HTR-8/SVneo (cell line): ENCODE data around the gene PRKG2.
"Not testable (repeated sequence)": the region's sequence is repeated elsewhere in the genome, so short reads cannot be mapped to it uniquely, and the experiment has no call there.

Source experiments
- DNase-seq: peaks from one replicate; pipeline ENCODE4 v3.0.0; 2011; ENCODE audit warnings: low spot score, mixed read lengths; ENCODE audit not compliant: insufficient read length
- FAIRE-seq: peaks from 2 replicates; lab custom pipeline; 2011; peaks lifted over from hg19 to GRCh38; lab: Jason Lieb, UNC

PRKG2 gene

GRCh38 chr4:81164623-81165416 lies 50.2 kb downstream of the PRKG2 start:
- FAIRE-seq (no peak), DNase-seq (no peak)

- FAIRE-seq (no peak), DNase-seq (no peak)
These were observed 50.9 kb downstream of the PRKG2 start for GRCh38 chr4:81164126-81164525.

- DNase-seq: no peak
- no peak for FAIRE-seq
These were observed 52.1 kb downstream of the PRKG2 start for GRCh38 chr4:81162752-81163458.

- FAIRE-seq, DNase-seq: not testable (repeated sequence)
These were observed 61.2 kb downstream of the PRKG2 start for GRCh38 chr4:81153714-81154323.

- no peak for FAIRE-seq
- no peak for DNase-seq
These were observed 61.9 kb downstream of the PRKG2 start for GRCh38 chr4:81152839-81153713.

GRCh38 chr4:81149976-81150375 lies 65.0 kb downstream of the PRKG2 start:
- DNase-seq: no peak
- no peak for FAIRE-seq

- FAIRE-seq (no peak), DNase-seq (no peak)
These were observed 66.4 kb downstream of the PRKG2 start for GRCh38 chr4:81148576-81148975.

- FAIRE-seq: no peak
- no peak for DNase-seq
These were observed 68.6 kb downstream of the PRKG2 start for GRCh38 chr4:81146466-81146865.

GRCh38 chr4:81143183-81143582 lies 71.8 kb downstream of the PRKG2 start:
- DNase-seq: no peak
- no peak for FAIRE-seq

- FAIRE-seq: no peak
- no peak for DNase-seq
These were observed 72.3 kb downstream of the PRKG2 start for GRCh38 chr4:81142744-81143143.

- FAIRE-seq (no peak), DNase-seq (no peak)
These were observed 77.1 kb downstream of the PRKG2 start for GRCh38 chr4:81137894-81138293.

- FAIRE-seq: no peak
- DNase-seq: no peak
These were observed 77.6 kb downstream of the PRKG2 start for GRCh38 chr4:81137446-81137845.

GRCh38 chr4:81136161-81136905 lies 78.7 kb downstream of the PRKG2 start:
- DNase-seq (no peak), FAIRE-seq (no peak)

GRCh38 chr4:81135501-81135900 lies 79.5 kb downstream of the PRKG2 start:
- FAIRE-seq (no peak), DNase-seq (no peak)

- DNase-seq (no peak), FAIRE-seq (no peak)
These were observed 83.5 kb downstream of the PRKG2 start for GRCh38 chr4:81131563-81131962.

- FAIRE-seq (no peak), DNase-seq (no peak)
These were observed 84.0 kb downstream of the PRKG2 start for GRCh38 chr4:81131066-81131465.

GRCh38 chr4:81130569-81130968 lies 84.5 kb downstream of the PRKG2 start:
- DNase-seq (no peak), FAIRE-seq (no peak)

GRCh38 chr4:81120055-81120454 lies 95.0 kb downstream of the PRKG2 start:
- DNase-seq (no peak), FAIRE-seq (no peak)

- DNase-seq (no peak), FAIRE-seq (no peak)
These were observed 96.9 kb downstream of the PRKG2 start for GRCh38 chr4:81118086-81118485.

GRCh38 chr4:81116566-81116965 lies 98.5 kb downstream of the PRKG2 start:
- no peak for FAIRE-seq

More at GRCh38 chr4:81116566-81116965, 98.5 kb downstream of the PRKG2 start:
- DNase-seq: no peak
